Measurements from ENCODE around the gene TEX19. TPM values are rescaled to one million over a fixed set of nuclear protein-coding genes. Genes with fewer than 3 reads are reported as not detected.

TEX19 gene
- total and polyA plus RNA-seq, 9 of the 15 experiments (the other 6 are each of a cell fraction or from before 2014, with no cell fraction given): 0.10 to 4.9 (median 1.9) TPM

DNA sequence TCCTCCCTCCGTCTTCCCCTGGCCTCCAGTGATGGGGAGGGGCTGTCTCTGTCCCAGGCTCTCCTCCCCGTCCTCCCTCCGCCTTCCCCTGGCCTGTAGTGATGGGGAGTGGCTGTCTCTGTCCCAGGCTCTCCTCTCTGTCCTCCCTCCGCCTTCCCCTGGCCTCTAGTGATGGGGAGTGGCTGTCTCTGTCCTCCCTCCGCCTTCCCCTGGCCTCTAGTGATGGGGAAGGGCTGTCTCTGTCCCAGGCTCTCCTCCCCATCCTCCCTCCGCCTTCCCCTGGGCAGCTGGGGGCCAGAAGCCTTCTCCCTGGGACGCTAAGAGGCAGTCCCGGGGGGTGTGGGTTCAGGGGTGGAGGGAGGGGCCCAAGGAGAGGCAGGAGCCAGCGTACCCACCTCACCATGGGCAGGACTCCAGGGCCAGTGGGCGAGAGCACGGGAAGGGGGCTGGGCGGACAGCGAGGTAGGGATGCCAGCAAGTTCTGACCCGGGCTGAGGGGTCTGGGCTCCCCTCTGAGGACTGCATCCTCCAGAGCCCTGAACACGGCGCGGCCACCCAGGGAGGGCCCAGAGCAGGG, 27.3 kb downstream of the TEX19 start:
- DNase-seq (ENCODE audit: extremely low read depth in 1 of 4, low spot score in 3 of 4): no peak
- intact Hi-C loops (cut with micrococcal nuclease) (no loop called here), in situ Hi-C loops (cut with MboI) (no loop called here)
- ChIA-PET POLR2A (no interaction called here), CTCF (ENCODE audit: low intra/inter-chr PET ratio) (no interaction called here)
- Histone ChIP-seq H3K9ac (ENCODE audit: insufficient read depth in 1 of 2, low read depth in 2 of 2, low read length in 2 of 2) (peak overlapping the region in 1 of 2 experiments; percentile 89; a peak in 1 of 4 replicates), H3K4me1 (replicated peaks in 1 of 2; ENCODE audit: control insufficient read depth in 2 of 2, insufficient read depth in 2 of 2, low read length in 2 of 2) (peaks cover 0 to 67% of the 10 kb centered on the region in 2 experiments; a peak in 3 of 5 replicates), H3K4me2 (ENCODE audit: insufficient read depth, low read length) (no peak overlapping the region), H3K79me2 (ENCODE audit: control insufficient read depth, insufficient read depth, low read length) (no peaks in the 10 kb centered on the region), H3K27ac (ENCODE audit: extremely low read depth, low read depth, low read length) (no peak overlapping the region), H3K9me3 (replicated peaks; ENCODE audit: control insufficient read depth, insufficient read depth, low read depth, low read length) (no peaks in the 10 kb centered on the region), H4K20me1 (replicated peaks; ENCODE audit: control insufficient read depth, insufficient read depth, low read length) (no peaks in the 10 kb centered on the region), H2AFZ (ENCODE audit: low read depth, low read length) (no peak overlapping the region), H3K9me1 (ENCODE audit: control insufficient read depth, insufficient read depth, low read length) (no peaks in the 10 kb centered on the region), H3K36me3 (ENCODE audit: control insufficient read depth, insufficient read depth, low read length) (no peaks in the 10 kb centered on the region), H3K4me3 (no peak overlapping the region), H3K27me3 (ENCODE audit: control insufficient read depth in 2 of 2, insufficient read depth in 2 of 2, low read length in 2 of 2) (peaks cover 0 to 7% of the 10 kb centered on the region in 2 experiments; a peak in 1 of 5 replicates)
- WGBS (ENCODE audit: insufficient coverage, low coverage, missing lambda C conversion rate): 40% methylated on average over 5 of the region's 17 CpGs
- no peak for FAIRE-seq
- TF ChIP-seq ASH1L (IDR thresholded peaks at IDR 0.05; ENCODE audit: borderline replicate concordance, low read depth, partially characterized antibody): no peak
- TF ChIP-seq ZNF263 (CRISPR knock-in tag; IDR thresholded peaks at IDR 0.05; ENCODE audit: borderline replicate concordance): peak; percentile 82; the same call in 1 of the 2 replicates
- no peak for ATAC-seq
- no TSS peak for BruUV-seq (replicated peaks)

GRCh38 chr17:82386881-82387704, 28.0 kb downstream of the TEX19 start:
- POLR2A ChIA-PET: no interaction called here
- WGBS (ENCODE audit: insufficient coverage, low coverage, missing lambda C conversion rate): 20% methylated on average over 34 of the region's 38 CpGs
- Histone ChIP-seq H3K4me2 (ENCODE audit: insufficient read depth, low read length) (no peak overlapping the region), H3K4me1 (replicated peaks in 1 of 2; ENCODE audit: control insufficient read depth in 2 of 2, insufficient read depth in 2 of 2, low read length in 2 of 2) (peaks cover 0 to 67% of the 10 kb centered on the region in 2 experiments; a peak in 3 of 5 replicates), H3K27me3 (ENCODE audit: control insufficient read depth in 2 of 2, insufficient read depth in 2 of 2, low read length in 2 of 2) (peaks cover 0 to 7% of the 10 kb centered on the region in 2 experiments; a peak in 1 of 5 replicates), H3K9ac (ENCODE audit: insufficient read depth in 1 of 2, low read depth in 2 of 2, low read length in 2 of 2) (peak overlapping the region in 1 of 2 experiments; percentile 89; a peak in 2 of 4 replicates), H3K36me3 (ENCODE audit: control insufficient read depth, insufficient read depth, low read length) (peaks cover 6% of the 10 kb centered on the region; the same call in 1 of the 3 replicates), H4K20me1 (replicated peaks; ENCODE audit: control insufficient read depth, insufficient read depth, low read length) (no peaks in the 10 kb centered on the region), H3K27ac (ENCODE audit: extremely low read depth, low read depth, low read length) (no peak overlapping the region), H3K9me1 (ENCODE audit: control insufficient read depth, insufficient read depth, low read length) (no peaks in the 10 kb centered on the region), H3K4me3 (no peak overlapping the region), H3K9me3 (replicated peaks; ENCODE audit: control insufficient read depth, insufficient read depth, low read depth, low read length) (no peaks in the 10 kb centered on the region), H3K79me2 (ENCODE audit: control insufficient read depth, insufficient read depth, low read length) (no peaks in the 10 kb centered on the region), H2AFZ (ENCODE audit: low read depth, low read length) (no peak overlapping the region; the same call in 1 of the 2 replicates)
- CTCF ChIA-PET (ENCODE audit: low intra/inter-chr PET ratio): no interaction called here
- TF ChIP-seq, protein P1, sequence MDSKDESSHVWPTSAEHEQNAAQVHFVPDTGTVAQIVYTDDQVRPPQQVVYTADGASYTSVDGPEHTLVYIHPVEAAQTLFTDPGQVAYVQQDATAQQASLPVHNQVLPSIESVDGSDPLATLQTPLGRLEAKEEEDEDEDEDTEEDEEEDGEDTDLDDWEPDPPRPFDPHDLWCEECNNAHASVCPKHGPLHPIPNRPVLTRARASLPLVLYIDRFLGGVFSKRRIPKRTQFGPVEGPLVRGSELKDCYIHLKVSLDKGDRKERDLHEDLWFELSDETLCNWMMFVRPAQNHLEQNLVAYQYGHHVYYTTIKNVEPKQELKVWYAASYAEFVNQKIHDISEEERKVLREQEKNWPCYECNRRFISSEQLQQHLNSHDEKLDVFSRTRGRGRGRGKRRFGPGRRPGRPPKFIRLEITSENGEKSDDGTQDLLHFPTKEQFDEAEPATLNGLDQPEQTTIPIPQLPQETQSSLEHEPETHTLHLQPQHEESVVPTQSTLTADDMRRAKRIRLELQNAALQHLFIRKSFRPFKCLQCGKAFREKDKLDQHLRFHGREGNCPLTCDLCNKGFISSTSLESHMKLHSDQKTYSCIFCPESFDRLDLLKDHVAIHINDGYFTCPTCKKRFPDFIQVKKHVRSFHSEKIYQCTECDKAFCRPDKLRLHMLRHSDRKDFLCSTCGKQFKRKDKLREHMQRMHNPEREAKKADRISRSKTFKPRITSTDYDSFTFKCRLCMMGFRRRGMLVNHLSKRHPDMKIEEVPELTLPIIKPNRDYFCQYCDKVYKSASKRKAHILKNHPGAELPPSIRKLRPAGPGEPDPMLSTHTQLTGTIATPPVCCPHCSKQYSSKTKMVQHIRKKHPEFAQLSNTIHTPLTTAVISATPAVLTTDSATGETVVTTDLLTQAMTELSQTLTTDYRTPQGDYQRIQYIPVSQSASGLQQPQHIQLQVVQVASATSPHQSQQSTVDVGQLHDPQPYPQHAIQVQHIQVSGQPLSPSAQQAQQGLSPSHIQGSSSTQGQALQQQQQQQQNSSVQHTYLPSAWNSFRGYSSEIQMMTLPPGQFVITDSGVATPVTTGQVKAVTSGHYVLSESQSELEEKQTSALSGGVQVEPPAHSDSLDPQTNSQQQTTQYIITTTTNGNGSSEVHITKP (IDR thresholded peaks at IDR 0.05; ENCODE audit: partially characterized antibody): peak; percentile 72
- TF ChIP-seq SPI1 (IDR thresholded peaks at IDR 0.05; ENCODE audit: borderline replicate concordance, low read depth, low read length) (0 out of 2 replicates have a peak, but pooled peaks have one; percentile 0), TOE1 (IDR thresholded peaks at IDR 0.05; ENCODE audit: borderline replicate concordance) (no peak), TOE1 (CRISPR knock-in tag; IDR thresholded peaks at IDR 0.05; ENCODE audit: borderline replicate concordance, low read depth) (no peak)
- DNase-seq (ENCODE audit: extremely low read depth in 1 of 4, low spot score in 3 of 4) (peak in 2 of 4 experiments; percentile 49 to 55), ATAC-seq (peak; percentile 42), FAIRE-seq (peak; percentile 67)
- in situ Hi-C loops (cut with MboI): no loop called here
- intact Hi-C loops (cut with micrococcal nuclease): no loop called here
- BruUV-seq (replicated peaks): no TSS peak
